HG03196 (cell line): ENCODE measurements around the gene GGT7.
"Not testable (repeated sequence)": the region's sequence is repeated elsewhere in the genome, so short reads cannot be mapped to it uniquely, and the experiment has no call there.

Experiments used
- ATAC-seq: cut with Tn5 transposase; IDR thresholded peaks from one replicate; pipeline ENCODE4 v1.9.1; 2021; ENCODE audit not compliant: unreplicated experiment

The GGT7 gene

GRCh38 chr20:34872622-34873224, at the start of gene GGT7:
Gene GGT7 (minus strand): TSS chr20:34872856. CDS start chr20:34872815, 41 bp downstream.
- ATAC-seq: peak; percentile 41

GRCh38 chr20:34921436-34921835, 48.8 kb upstream of the GGT7 start:
- no peak for ATAC-seq

GRCh38 chr20:34920055-34920454, 47.4 kb upstream of the GGT7 start:
- no peak for ATAC-seq

GRCh38 chr20:34916774-34917354, 44.2 kb upstream of the GGT7 start:
- ATAC-seq: no peak

GRCh38 chr20:34915749-34916455, 43.2 kb upstream of the GGT7 start:
- ATAC-seq: no peak

- no peak for ATAC-seq
Measured at GRCh38 chr20:34915131-34915530, 42.5 kb upstream of the GGT7 start.

- no peak for ATAC-seq
Measured at GRCh38 chr20:34907616-34908469, 35.2 kb upstream of the GGT7 start.

- no peak for ATAC-seq
Measured at GRCh38 chr20:34904202-34904621, 31.6 kb upstream of the GGT7 start.

GRCh38 chr20:34898731-34899130, 26.1 kb upstream of the GGT7 start:
- not testable (repeated sequence) for ATAC-seq

- ATAC-seq: not testable (repeated sequence)
Measured at GRCh38 chr20:34898129-34898528, 25.5 kb upstream of the GGT7 start.

- no peak for ATAC-seq
Measured at GRCh38 chr20:34896086-34896621, 23.5 kb upstream of the GGT7 start.

- no peak for ATAC-seq
Measured at GRCh38 chr20:34895465-34895864, 22.8 kb upstream of the GGT7 start.

GRCh38 chr20:34894723-34895122, 22.1 kb upstream of the GGT7 start:
- no peak for ATAC-seq

GRCh38 chr20:34892671-34893070, 20.0 kb upstream of the GGT7 start:
- no peak for ATAC-seq

- no peak for ATAC-seq
Measured at GRCh38 chr20:34891166-34892062, 18.8 kb upstream of the GGT7 start.

GRCh38 chr20:34888468-34888867, 15.8 kb upstream of the GGT7 start:
- ATAC-seq: no peak

- ATAC-seq: no peak
Measured at GRCh38 chr20:34887023-34887422, 14.4 kb upstream of the GGT7 start.

GRCh38 chr20:34886122-34886521, 13.5 kb upstream of the GGT7 start:
- ATAC-seq: no peak

- ATAC-seq: no peak
Measured at GRCh38 chr20:34884260-34884659, 11.6 kb upstream of the GGT7 start.

- ATAC-seq: no peak
Measured at GRCh38 chr20:34883809-34884208, 11.2 kb upstream of the GGT7 start.
